Choroid plexus epithelial cell (primary cell): ENCODE results near the gene ADNP2.

Source experiments
- DNase-seq: peaks from one replicate; pipeline ENCODE4 v3.0.0-alpha.2; 2010; ENCODE audit warnings: low read depth
- H3K4me3 ChIP-seq: 2 replicates; pipeline ENCODE4 v1.5.1; 2011; ENCODE audit warnings: low read depth, mild to moderate bottlenecking, control low read depth, low read length, moderate library complexity
- CTCF ChIP-seq: conservative IDR thresholded peaks from 2 replicates; pipeline ENCODE4 v1.5.1; 2011; ENCODE audit warnings: low read depth, mild to moderate bottlenecking, control low read depth, inconsistent platforms, low read length, moderate library complexity

The ADNP2 gene

GRCh38 chr18:80112624-80113248 is 3.7 kb downstream of the ADNP2 start:
- no peak overlapping the region for H3K4me3 ChIP-seq
- TF ChIP-seq CTCF: no peak
- no peak for DNase-seq

GRCh38 chr18:80115035-80115434 is 6.0 kb downstream of the ADNP2 start:
- no peak overlapping the region for H3K4me3 ChIP-seq
- TF ChIP-seq CTCF: no peak
- no peak for DNase-seq

GRCh38 chr18:80119111-80119510 is 10.0 kb downstream of the ADNP2 start:
- no peak for DNase-seq
- H3K4me3 ChIP-seq: no peak overlapping the region
- TF ChIP-seq CTCF: no peak

- DNase-seq: no peak
- H3K4me3 ChIP-seq: no peak overlapping the region
- no peak for TF ChIP-seq CTCF
Measured at GRCh38 chr18:80120932-80121331, 11.9 kb downstream of the ADNP2 start.

GRCh38 chr18:80124131-80124530 is 15.1 kb downstream of the ADNP2 start:
- no peak for DNase-seq
- TF ChIP-seq CTCF: no peak
- no peak overlapping the region for H3K4me3 ChIP-seq

- DNase-seq: no peak
- no peak overlapping the region for H3K4me3 ChIP-seq
- TF ChIP-seq CTCF: no peak
Measured at GRCh38 chr18:80126797-80127196, 17.7 kb downstream of the ADNP2 start.

- H3K4me3 ChIP-seq: no peak overlapping the region
- no peak for DNase-seq
- TF ChIP-seq CTCF: no peak
Measured at GRCh38 chr18:80127635-80128034, 18.6 kb downstream of the ADNP2 start.
